ENCODE measurements around the gene GRIK4.

DNA sequence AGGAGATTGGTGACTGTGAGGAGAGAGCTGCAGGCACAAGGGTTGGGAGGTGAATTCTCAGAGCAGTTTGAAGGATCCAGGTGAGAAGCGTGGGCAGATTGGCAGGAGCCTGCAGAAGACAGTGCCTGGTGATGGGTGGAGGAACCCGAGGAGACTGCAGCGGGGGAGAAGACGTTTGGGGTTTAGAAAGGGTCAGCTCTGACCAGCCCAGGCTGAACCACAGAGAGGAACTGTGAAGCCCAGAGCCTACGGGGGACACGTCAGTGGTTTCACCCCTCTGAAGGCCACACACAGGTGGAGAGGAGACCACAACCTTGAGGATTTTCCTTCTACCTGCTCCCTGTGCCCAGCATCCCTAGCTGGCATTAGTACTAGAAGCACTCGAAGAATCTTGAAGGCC, 357.5 kb downstream of the GRIK4 start:
- TF ChIP-seq EZH2phosphoT487 (IDR thresholded peaks at IDR 0.05), result no peak
- TF ChIP-seq, protein P1, sequence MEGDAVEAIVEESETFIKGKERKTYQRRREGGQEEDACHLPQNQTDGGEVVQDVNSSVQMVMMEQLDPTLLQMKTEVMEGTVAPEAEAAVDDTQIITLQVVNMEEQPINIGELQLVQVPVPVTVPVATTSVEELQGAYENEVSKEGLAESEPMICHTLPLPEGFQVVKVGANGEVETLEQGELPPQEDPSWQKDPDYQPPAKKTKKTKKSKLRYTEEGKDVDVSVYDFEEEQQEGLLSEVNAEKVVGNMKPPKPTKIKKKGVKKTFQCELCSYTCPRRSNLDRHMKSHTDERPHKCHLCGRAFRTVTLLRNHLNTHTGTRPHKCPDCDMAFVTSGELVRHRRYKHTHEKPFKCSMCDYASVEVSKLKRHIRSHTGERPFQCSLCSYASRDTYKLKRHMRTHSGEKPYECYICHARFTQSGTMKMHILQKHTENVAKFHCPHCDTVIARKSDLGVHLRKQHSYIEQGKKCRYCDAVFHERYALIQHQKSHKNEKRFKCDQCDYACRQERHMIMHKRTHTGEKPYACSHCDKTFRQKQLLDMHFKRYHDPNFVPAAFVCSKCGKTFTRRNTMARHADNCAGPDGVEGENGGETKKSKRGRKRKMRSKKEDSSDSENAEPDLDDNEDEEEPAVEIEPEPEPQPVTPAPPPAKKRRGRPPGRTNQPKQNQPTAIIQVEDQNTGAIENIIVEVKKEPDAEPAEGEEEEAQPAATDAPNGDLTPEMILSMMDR (IDR thresholded peaks at IDR 0.05), result no peak
